Neuronal stem cell (in vitro differentiated cells): ENCODE measurements around the gene HUS1B.

Experiments used
- DNase-seq: peaks from one replicate; pipeline ENCODE4 v3.0.0-alpha.2; 2013; ENCODE audit warnings: low spot score
- H2AFZ ChIP-seq: one replicate; pipeline ENCODE4 v1.6.1; 2013; ENCODE audit warnings: mild to moderate bottlenecking, low read length, inconsistent platforms
- H2AK5ac ChIP-seq: 2 replicates; pipeline ENCODE4 v1.6.1; 2013; ENCODE audit warnings: low read depth, mild to moderate bottlenecking, inconsistent platforms, low read length, moderate library complexity, mixed read lengths
- H2BK120ac ChIP-seq: 2 replicates; pipeline ENCODE4 v1.6.1; 2013; ENCODE audit warnings: low read depth, mild to moderate bottlenecking, inconsistent platforms, low read length, moderate library complexity, mixed read lengths
- H2BK12ac ChIP-seq: one replicate; pipeline ENCODE4 v1.6.1; 2013; ENCODE audit warnings: low read length, inconsistent platforms
- H2BK15ac ChIP-seq: 2 replicates; pipeline ENCODE4 v1.6.1; 2013; ENCODE audit warnings: mild to moderate bottlenecking, low read length, inconsistent platforms, mixed read lengths
- H2BK5ac ChIP-seq: one replicate; pipeline ENCODE4 v1.6.1; 2013; ENCODE audit warnings: inconsistent platforms, mild to moderate bottlenecking, low read length, moderate library complexity
- H3K14ac ChIP-seq: one replicate; pipeline ENCODE4 v1.6.1; 2013; ENCODE audit warnings: low read length, inconsistent platforms
- H3K18ac ChIP-seq: 2 replicates; pipeline ENCODE4 v1.6.1; 2013; ENCODE audit warnings: low read length, inconsistent platforms
- H3K23ac ChIP-seq: 2 replicates; pipeline ENCODE4 v1.6.1; 2013; ENCODE audit warnings: low read depth, mild to moderate bottlenecking, mixed read lengths, low read length, inconsistent platforms; ENCODE audit not compliant: poor library complexity
- H3K27ac ChIP-seq: replicated peaks from 3 replicates; pipeline ENCODE4 v1.5.1; 2013; ENCODE audit warnings: low read length, inconsistent platforms
- H3K27me3 ChIP-seq, 3 experiments: 2 replicates each; pipeline ENCODE4 v1.6.1; 2013; ENCODE audit warnings: low read length in 3 of 3, mild to moderate bottlenecking in 2 of 3, inconsistent platforms in 1 of 3, low read depth in 1 of 3, mixed read lengths in 1 of 3, moderate library complexity in 1 of 3; ENCODE audit not compliant: control insufficient read depth in 3 of 3, insufficient read depth in 3 of 3
- H3K36me3 ChIP-seq, 2 donors: replicated peaks in 1 of 2; 2 replicates each; pipeline ENCODE4 v1.6.1; 2013; ENCODE audit warnings: low read length in 2 of 2; ENCODE audit not compliant: control insufficient read depth in 2 of 2, insufficient read depth in 2 of 2
- H3K4ac ChIP-seq: 2 replicates; pipeline ENCODE4 v1.6.1; 2013; ENCODE audit warnings: inconsistent platforms, mild to moderate bottlenecking, low read length, moderate library complexity
- H3K4me1 ChIP-seq, 2 donors: 1 replicate in 1 of 2; 2 replicates in 1 of 2; pipeline ENCODE4 v1.6.1; 2013; ENCODE audit warnings: low read length in 2 of 2, low read depth in 1 of 2; ENCODE audit not compliant: control insufficient read depth in 2 of 2, insufficient read depth in 1 of 2
- H3K4me2 ChIP-seq: one replicate; pipeline ENCODE4 v1.6.1; 2013; ENCODE audit warnings: mild to moderate bottlenecking, low read length, inconsistent platforms; ENCODE audit not compliant: insufficient read depth, poor library complexity, severe bottlenecking
- H3K4me3 ChIP-seq, 2 donors: 2 replicates each; pipeline ENCODE4 v1.5.1; 2013; ENCODE audit warnings: low read length in 2 of 2, mild to moderate bottlenecking in 2 of 2, inconsistent platforms in 1 of 2, moderate library complexity in 1 of 2
- H3K79me1 ChIP-seq: one replicate; pipeline ENCODE4 v1.6.1; 2013; ENCODE audit warnings: low read depth, mild to moderate bottlenecking, inconsistent platforms, low read length, moderate library complexity
- H3K9ac ChIP-seq: one replicate; pipeline ENCODE4 v1.6.1; 2013; ENCODE audit warnings: mild to moderate bottlenecking, low read depth, low read length, inconsistent platforms; ENCODE audit not compliant: poor library complexity
- H3K9me3 ChIP-seq, 2 donors: replicated peaks in 1 of 2; 2 replicates each; pipeline versions ENCODE3 to v1.6.1; 2013; ENCODE audit warnings: low read length in 2 of 2, mild to moderate bottlenecking in 2 of 2, inconsistent platforms in 1 of 2, low read depth in 1 of 2, mixed read lengths in 1 of 2, moderate library complexity in 1 of 2; ENCODE audit not compliant: control insufficient read depth in 2 of 2, insufficient read depth in 1 of 2
- H4K8ac ChIP-seq: one replicate; pipeline ENCODE4 v1.6.1; 2013; ENCODE audit warnings: low read depth, mild to moderate bottlenecking, inconsistent platforms, low read length, moderate library complexity
- H4K91ac ChIP-seq: one replicate; pipeline ENCODE4 v1.6.1; 2013; ENCODE audit warnings: low read length, low read depth, mild to moderate bottlenecking, inconsistent platforms; ENCODE audit not compliant: poor library complexity
- WGBS, 2 donors: extraction: QIAGEN DNeasy Blood & Tissue Kit; methylation state at CpG; one replicate each; pipeline ENCODE4 v1.1.7; 2013; ENCODE audit warnings: missing lambda C conversion rate in 2 of 2, mixed read lengths in 1 of 2; ENCODE audit not compliant: insufficient read length in 2 of 2, insufficient replicate concordance in 1 of 2; ENCODE audit errors: extremely low coverage in 2 of 2; 5-methylcytosine and 5-hydroxymethylcytosine counted together

Gene HUS1B

DNA sequence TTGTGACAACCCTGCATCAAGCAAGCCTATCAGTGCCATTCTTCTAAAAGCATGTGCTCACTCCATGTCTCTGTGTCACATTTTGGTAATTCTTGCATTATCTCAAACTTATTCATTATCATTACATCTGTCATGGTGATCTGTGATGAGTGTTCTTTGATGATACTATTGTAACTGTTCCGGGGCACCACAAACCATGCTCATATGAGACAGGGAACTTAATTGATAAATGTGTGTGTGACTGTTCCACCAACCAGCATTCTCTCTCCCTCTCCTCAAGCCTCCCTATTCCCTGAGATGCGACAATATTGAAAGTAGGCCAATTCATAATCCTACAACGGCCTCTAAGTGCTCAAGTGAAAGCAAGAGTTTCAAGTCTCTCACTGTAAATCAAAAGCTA is 4.0 kb downstream of the HUS1B start:
- H3K23ac ChIP-seq = no peak overlapping the region
- WGBS, 2 donors = no CpG with 5 or more reads among the region's 3 CpGs
- H2BK5ac ChIP-seq = no peak overlapping the region
- H3K79me1 ChIP-seq = peaks cover 1% of the 10 kb centered on the region
- no peak overlapping the region for H3K4me3 ChIP-seq
- no peak overlapping the region for H3K14ac ChIP-seq
- peaks cover 0 to 1% of the 10 kb centered on the region in 2 donors for H3K9me3 ChIP-seq
- H4K91ac ChIP-seq = no peak overlapping the region
- H3K27me3 ChIP-seq = no peaks in the 10 kb centered on the region
- no peak for DNase-seq
- no peak overlapping the region for H3K9ac ChIP-seq
- no peak overlapping the region for H2BK12ac ChIP-seq
- no peak overlapping the region for H2AK5ac ChIP-seq
- no peak overlapping the region for H4K8ac ChIP-seq
- no peak overlapping the region for H3K27ac ChIP-seq
- no peaks in the 10 kb centered on the region for H3K4me1 ChIP-seq
- H2AFZ ChIP-seq = no peak overlapping the region
- H2BK15ac ChIP-seq = no peak overlapping the region
- peaks cover 2 to 5% of the 10 kb centered on the region in 2 donors for H3K36me3 ChIP-seq
- no peak overlapping the region for H2BK120ac ChIP-seq
- H3K4ac ChIP-seq = no peak overlapping the region
- no peak overlapping the region for H3K4me2 ChIP-seq
- no peak overlapping the region for H3K18ac ChIP-seq

- no peak overlapping the region for H2BK12ac ChIP-seq
- H2BK15ac ChIP-seq = no peak overlapping the region
- no peak for DNase-seq
- H3K4ac ChIP-seq = no peak overlapping the region
- no peaks in the 10 kb centered on the region for H3K9me3 ChIP-seq
- no CpG with 5 or more reads among the region's 4 CpGs for WGBS, 2 donors
- no peak overlapping the region for H3K4me3 ChIP-seq
- H3K23ac ChIP-seq = no peak overlapping the region
- H3K36me3 ChIP-seq = no peaks in the 10 kb centered on the region
- no peak overlapping the region for H3K9ac ChIP-seq
- H3K18ac ChIP-seq = no peak overlapping the region
- H3K27me3 ChIP-seq = no peaks in the 10 kb centered on the region
- peaks cover 3% of the 10 kb centered on the region for H3K79me1 ChIP-seq
- no peak overlapping the region for H2AFZ ChIP-seq
- H4K91ac ChIP-seq = no peak overlapping the region
- H4K8ac ChIP-seq = no peak overlapping the region
- no peak overlapping the region for H3K14ac ChIP-seq
- H3K4me1 ChIP-seq = no peaks in the 10 kb centered on the region
- H2BK5ac ChIP-seq = no peak overlapping the region
- H2BK120ac ChIP-seq = no peak overlapping the region
- H2AK5ac ChIP-seq = no peak overlapping the region
- H3K4me2 ChIP-seq = no peak overlapping the region
- no peak overlapping the region for H3K27ac ChIP-seq
Measured at GRCh38 chr6:650098-650497, 6.8 kb downstream of the HUS1B start.

GRCh38 chr6:642805-643204 is 14.1 kb downstream of the HUS1B start:
- no peak overlapping the region for H3K4me2 ChIP-seq
- H3K14ac ChIP-seq = no peak overlapping the region
- no peak overlapping the region for H3K4ac ChIP-seq
- no peak for DNase-seq
- no peak overlapping the region for H3K4me3 ChIP-seq
- no peak overlapping the region for H3K9ac ChIP-seq
- H2BK15ac ChIP-seq = no peak overlapping the region
- H3K27me3 ChIP-seq = no peaks in the 10 kb centered on the region
- no peak overlapping the region for H4K91ac ChIP-seq
- H3K9me3 ChIP-seq = peaks cover 0 to 11% of the 10 kb centered on the region in 2 donors
- H3K4me1 ChIP-seq = no peaks in the 10 kb centered on the region
- H2BK12ac ChIP-seq = no peak overlapping the region
- no peak overlapping the region for H2BK5ac ChIP-seq
- no peak overlapping the region for H4K8ac ChIP-seq
- H2AFZ ChIP-seq = no peak overlapping the region
- H3K79me1 ChIP-seq = peaks cover 6% of the 10 kb centered on the region
- no peaks in the 10 kb centered on the region for H3K36me3 ChIP-seq
- no peak overlapping the region for H3K18ac ChIP-seq
- H3K27ac ChIP-seq = no peak overlapping the region
- H2AK5ac ChIP-seq = no peak overlapping the region
- no peak overlapping the region for H3K23ac ChIP-seq
- no peak overlapping the region for H2BK120ac ChIP-seq

DNA sequence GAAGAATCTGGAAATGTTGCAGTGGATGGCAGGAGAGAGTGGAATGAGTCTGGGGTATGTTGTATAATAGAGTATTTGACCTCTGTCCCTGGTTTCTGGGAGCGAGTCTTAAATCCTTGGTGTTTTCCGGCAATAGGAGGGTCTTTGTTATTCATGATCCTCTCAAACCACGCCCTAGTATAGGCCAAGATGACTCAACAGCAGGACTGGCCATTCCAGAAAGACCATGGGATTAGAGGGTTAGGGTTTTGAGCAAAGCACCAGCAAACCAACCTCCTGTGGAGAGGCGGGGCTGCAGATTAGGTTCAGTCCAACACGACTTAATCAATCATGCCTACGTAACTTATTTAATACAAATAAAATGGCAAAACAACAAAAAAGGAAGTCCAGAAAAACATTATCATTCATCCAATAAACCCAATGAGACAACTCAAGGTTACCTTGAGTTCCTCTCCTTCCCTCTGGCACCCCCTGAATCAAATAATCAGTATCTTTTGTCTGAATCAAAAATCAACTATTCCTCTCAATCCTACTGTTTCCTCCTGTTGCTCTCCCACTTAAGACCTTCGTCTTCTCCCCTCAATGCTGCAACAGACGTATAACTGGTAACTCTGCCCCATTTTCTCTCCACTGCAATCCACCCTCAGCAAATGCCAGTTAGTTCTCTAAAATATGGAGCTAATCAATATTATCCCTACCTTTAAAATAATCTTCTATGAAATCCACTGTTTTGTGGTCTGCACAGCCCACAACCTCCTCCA is 15.5 kb downstream of the HUS1B start:
- no peak overlapping the region for H2AK5ac ChIP-seq
- H3K4me3 ChIP-seq = no peak overlapping the region
- WGBS, 2 donors = no CpG with 5 or more reads among the region's 8 CpGs
- no peak overlapping the region for H4K91ac ChIP-seq
- H2BK120ac ChIP-seq = no peak overlapping the region
- no peak overlapping the region for H3K14ac ChIP-seq
- H3K27me3 ChIP-seq = no peaks in the 10 kb centered on the region
- H3K23ac ChIP-seq = no peak overlapping the region
- H2BK12ac ChIP-seq = no peak overlapping the region
- peaks cover 0 to 11% of the 10 kb centered on the region in 2 donors for H3K9me3 ChIP-seq
- H2BK15ac ChIP-seq = no peak overlapping the region
- H3K4me2 ChIP-seq = no peak overlapping the region
- no peak for DNase-seq
- no peaks in the 10 kb centered on the region for H3K4me1 ChIP-seq
- no peak overlapping the region for H2AFZ ChIP-seq
- no peak overlapping the region for H3K27ac ChIP-seq
- no peak overlapping the region for H3K4ac ChIP-seq
- no peak overlapping the region for H2BK5ac ChIP-seq
- no peak overlapping the region for H4K8ac ChIP-seq
- H3K36me3 ChIP-seq = peaks cover 2 to 13% of the 10 kb centered on the region in 2 donors
- no peak overlapping the region for H3K9ac ChIP-seq
- no peak overlapping the region for H3K18ac ChIP-seq
- H3K79me1 ChIP-seq = peaks cover 6% of the 10 kb centered on the region
